K562 (cell line): ENCODE measurements around the gene HTR3B. TPM values are rescaled to one million over a fixed set of nuclear protein-coding genes. Genes with fewer than 3 reads are reported as not detected.

Experiments used
- CBX8 ChIP-seq: fragments of 200-600 bp; sonication (generic); IDR thresholded peaks from 2 replicates; pipeline ENCODE4 v1.6.1; 2012; ENCODE audit warnings: borderline replicate concordance, mixed run types, low read depth, mild to moderate bottlenecking, moderate library complexity, mixed read lengths, low read length, control low read depth, inconsistent platforms; ENCODE audit not compliant: poor library complexity, severe bottlenecking; ENCODE audit errors: extremely low read depth
- CEBPG ChIP-seq, 3 experiments: fragments of 200-800 bp in 1 of 3; sonication (Bioruptor generic) in 1 of 3; sonication (generic) in 1 of 3; formaldehyde crosslinking in 1 of 3; IDR thresholded peaks in 2 of 3; conservative IDR thresholded peaks in 1 of 3; 2 replicates each; pipeline versions ENCODE4 v1.6.1 to v1.8.0; 2016 to 2022; ENCODE audit warnings: missing compliant biosample characterization in 2 of 3, missing genetic modification characterization in 2 of 3, mild to moderate bottlenecking in 1 of 3, missing genetic modification reagents in 1 of 3
- CTCF ChIP-seq, 3 experiments: IDR thresholded peaks in 2 of 3; conservative IDR thresholded peaks in 1 of 3; 2 replicates each; pipeline ENCODE4 v1.5.1; 2011 to 2012; ENCODE audit warnings: low read length in 3 of 3, mild to moderate bottlenecking in 3 of 3, control low read depth in 2 of 3, improper control_type of control experiment in 1 of 3, inconsistent platforms in 1 of 3, low read depth in 1 of 3, mixed read lengths in 1 of 3, moderate library complexity in 1 of 3; ENCODE audit not compliant: insufficient read depth in 2 of 3
- ETS1 ChIP-seq: conservative IDR thresholded peaks from 2 replicates; pipeline ENCODE4 v1.6.1; 2011; ENCODE audit warnings: low read depth, mild to moderate bottlenecking, low read length; ENCODE audit not compliant: control insufficient read depth
- HES1 ChIP-seq: fragments of 450-650 bp; IDR thresholded peaks from 2 replicates; pipeline ENCODE4 v1.6.1; 2016; ENCODE audit warnings: low read depth, mild to moderate bottlenecking, moderate library complexity
- RAD21 ChIP-seq, 2 experiments: fragments of 250-450 bp in 1 of 2; fragments of 450-650 bp in 1 of 2; sonication (Bioruptor Pico) in 1 of 2; formaldehyde crosslinking in 1 of 2; IDR thresholded peaks in 1 of 2; conservative IDR thresholded peaks in 1 of 2; 2 replicates each; pipeline versions ENCODE4 v1.4.0 to v1.8.0; 2020 to 2022; ENCODE audit warnings: mild to moderate bottlenecking in 2 of 2, moderate library complexity in 1 of 2
- REST ChIP-seq, 2 experiments: fragments of 450-650 bp; formaldehyde crosslinking in 1 of 2; IDR thresholded peaks; 2 replicates each; pipeline versions ENCODE4 v1.4.0 to v1.6.1; 2014 to 2020; ENCODE audit warnings: mild to moderate bottlenecking in 2 of 2, borderline replicate concordance in 1 of 2, low read depth in 1 of 2
- polyA plus RNA-seq, 8 experiments: library from polyadenylated mRNA; depleted of rRNA in 4 of 8; stranded (reverse) in 5 of 8; unstranded in 3 of 8; fragments of >200 nt; fragmentation: Nextera tagmentation in 2 of 8; fragmentation: Illumina TruSeq in 1 of 8; extraction: Ambion mirVana in 2 of 8; extraction: Trizol in 1 of 8; gene quantifications; 2 replicates each; pipeline versions ENCODE4 v1.2.1 to v1.2.3, GENCODE V29; 2011 to 2014; ENCODE audit warnings: inconsistent platforms in 1 of 8, missing spikeins in 1 of 8
- total RNA-seq, 7 experiments: library from RNA; depleted of rRNA in 6 of 7; stranded (reverse); fragments of >200 nt in 6 of 7; fragmentation: Illumina TruSeq in 2 of 7; extraction: Trizol in 2 of 7; gene quantifications; 2 replicates each; pipeline versions ENCODE4 v1.2.1 to v1.2.3, GENCODE V29; 2011 to 2021; ENCODE audit warnings: low replicate concordance in 1 of 7

The HTR3B gene
- total and polyA plus RNA-seq, 9 of the 15 experiments (the other 6 are each of a cell fraction or from before 2014, with no cell fraction given), result not detected

GRCh38 chr11:113896156-113896879 is 8.3 kb upstream of the HTR3B start (continued):
- TF ChIP-seq REST (IDR thresholded peaks at IDR 0.05; ENCODE audit: borderline replicate concordance) (peak; percentile 53; the same call in 1 of the 2 replicates), REST (CRISPR knock-in tag; IDR thresholded peaks at IDR 0.05; ENCODE audit: low read depth) (no peak), CBX8 (no peak), CEBPG (CRISPR knock-in tag; IDR thresholded peaks at IDR 0.05) (no peak), CEBPG (tag; conservative IDR thresholded peaks at IDR 0.05 in 1 of 2, IDR thresholded peaks at IDR 0.05 in 1 of 2) (no peak), CTCF (IDR thresholded peaks at IDR 0.05 in 2 of 3, conservative IDR thresholded peaks at IDR 0.05 in 1 of 3; ENCODE audit: insufficient read depth in 2 of 3, low read depth in 1 of 3, low read length in 3 of 3) (peak; percentile 70 to 81 (median 81)), HES1 (no peak), ETS1 (no peak), RAD21 (CRISPR knock-in tag; conservative IDR thresholded peaks at IDR 0.05 in 1 of 2, IDR thresholded peaks at IDR 0.05 in 1 of 2) (peak; percentile 38 to 70)
